HepG2 (cell line): ENCODE data around the gene GATAD2B. TPM values are rescaled to one million over a fixed set of nuclear protein-coding genes. Genes with fewer than 3 reads are reported as not detected.

Source experiments
- ATAC-seq: fragments of 200-7000 bp; cut with Tn5 transposase; 3 replicates; pipeline ENCODE4 v1.9.1; 2020; ENCODE audit warnings: mild to moderate bottlenecking, moderate library complexity
- BruUV-seq: library from RNA; stranded (reverse); fragments of 400-500 nt; replicated peaks from 2 replicates; lab custom pipeline; 2021; lab: Mats Ljungman, UMichigan
- CTCF ChIA-PET: fragments of 300-600 bp; formaldehyde crosslinking; extraction: SDS; loops from one replicate; lab custom pipeline; 2021; ENCODE audit warnings: low total read pairs, inconsistent platforms, low intra/inter-chr PET ratio; lab: Yijun Ruan, JAX
- POLR2A ChIA-PET: fragments of 350-600 bp; sonication (Branson Sonifier 250); formaldehyde crosslinking; loops from one replicate; lab custom pipeline; 2020; ENCODE audit warnings: antibody characterized with exemption, inconsistent platforms; lab: Yijun Ruan, JAX
- DNase-seq: peaks from one replicate; pipeline ENCODE4 v3.0.0-alpha.2; 2015; ENCODE audit warnings: low spot score
- FAIRE-seq: peaks from 3 replicates; lab custom pipeline; 2011; peaks lifted over from hg19 to GRCh38; lab: Jason Lieb, UNC
- H2AFZ ChIP-seq: one replicate; pipeline ENCODE4 v1.6.1; 2011; ENCODE audit warnings: low read length, inconsistent platforms
- H3K27ac ChIP-seq: fragments of 300-600 bp; 3 replicates; pipeline ENCODE4 v1.8.0; 2011; ENCODE audit warnings: mixed run types, mild to moderate bottlenecking, mixed read lengths, low read length, inconsistent platforms; ENCODE audit not compliant: insufficient read depth; ENCODE audit errors: extremely low read length
- H3K27me3 ChIP-seq, 2 experiments: fragments of 200-600 bp in 1 of 2; 2 replicates in 1 of 2; 3 replicates in 1 of 2; pipeline versions ENCODE4 v1.6.0 to v1.8.0; 2011; ENCODE audit warnings: low read length in 2 of 2, mild to moderate bottlenecking in 2 of 2, moderate library complexity in 2 of 2, inconsistent platforms in 1 of 2; ENCODE audit not compliant: insufficient read depth in 2 of 2, control insufficient read depth in 1 of 2
- H3K36me3 ChIP-seq, 2 experiments: fragments of 200-600 bp in 1 of 2; replicated peaks in 1 of 2; 2 replicates in 1 of 2; 3 replicates in 1 of 2; pipeline versions ENCODE4 v1.5.1 to v1.8.0; 2011; ENCODE audit warnings: low read length in 2 of 2, inconsistent platforms in 1 of 2; ENCODE audit not compliant: insufficient read depth in 2 of 2, control insufficient read depth in 1 of 2
- H3K4me1 ChIP-seq: 2 replicates; pipeline ENCODE4 v1.5.1; 2012; ENCODE audit warnings: low read length, inconsistent platforms; ENCODE audit not compliant: insufficient read depth
- H3K4me2 ChIP-seq: 2 replicates; pipeline ENCODE4 v1.6.0; 2011; ENCODE audit warnings: low read depth, low read length, inconsistent platforms
- H3K4me3 ChIP-seq, 3 experiments: fragments of 200-600 bp in 1 of 3; sonication (generic), shearing (Covaris generic) in 1 of 3; replicated peaks in 1 of 3; 2 replicates each; pipeline ENCODE4 v1.5.1; 2011 to 2016; ENCODE audit warnings: low read length in 3 of 3, inconsistent platforms in 2 of 3, low read depth in 2 of 3, mild to moderate bottlenecking in 2 of 3, control low read depth in 1 of 3, mixed read lengths in 1 of 3; ENCODE audit not compliant: insufficient read depth in 1 of 3
- H3K79me2 ChIP-seq: one replicate; pipeline ENCODE4 v1.6.1; 2011; ENCODE audit warnings: low read length, inconsistent platforms; ENCODE audit not compliant: insufficient read depth
- H3K9ac ChIP-seq: 2 replicates; pipeline ENCODE4 v1.6.0; 2011; ENCODE audit warnings: mild to moderate bottlenecking, low read depth, low read length, inconsistent platforms; ENCODE audit not compliant: insufficient read depth
- H3K9me3 ChIP-seq: 2 replicates; pipeline ENCODE4 v1.5.1; 2012; ENCODE audit warnings: mild to moderate bottlenecking, low read length
- H4K20me1 ChIP-seq: 2 replicates; pipeline ENCODE4 v1.6.0; 2011; ENCODE audit warnings: inconsistent platforms, mild to moderate bottlenecking, low read length, moderate library complexity; ENCODE audit not compliant: insufficient read depth
- JUNB ChIP-seq: sonication (generic); formaldehyde crosslinking; IDR thresholded peaks from 2 replicates; pipeline ENCODE4 v1.8.0; 2022; ENCODE audit warnings: missing genetic modification reagents, mild to moderate bottlenecking, borderline replicate concordance
- LBX2 ChIP-seq: sonication (generic); formaldehyde crosslinking; IDR thresholded peaks from 2 replicates; pipeline ENCODE4 v1.5.0; 2020; ENCODE audit warnings: missing genetic modification reagents, mild to moderate bottlenecking, borderline replicate concordance
- TFDP2 ChIP-seq: sonication (generic); formaldehyde crosslinking; IDR thresholded peaks from 2 replicates; pipeline ENCODE4 v1.4.0; 2020; ENCODE audit warnings: missing genetic modification reagents
- ZNF333 ChIP-seq: sonication (generic); formaldehyde crosslinking; IDR thresholded peaks from 2 replicates; pipeline ENCODE4 v1.4.0; 2020; ENCODE audit warnings: mild to moderate bottlenecking, missing genetic modification reagents, borderline replicate concordance
- WGBS: methylation state at CpG from one replicate; pipeline ENCODE4 v1.1.6; 2017; ENCODE audit warnings: low lambda C conversion rate; 5-methylcytosine and 5-hydroxymethylcytosine counted together
- in situ Hi-C: cut with HindIII; loops from 2 replicates; pipeline ENCODE4 v1.10.0; 2017; ENCODE audit warnings: low pct_unique_long_range_greater_than_20kb; ENCODE audit not compliant: extremely low pct_ligation_motif_present
- intact Hi-C: fragments of 100-400 bp; cut with micrococcal nuclease; formaldehyde crosslinking; loops from one replicate; pipeline ENCODE4 v1.10.0; 2022; ENCODE audit not compliant: unreplicated experiment
- polyA plus RNA-seq, 8 experiments: library from polyadenylated mRNA; depleted of rRNA in 3 of 8; stranded (reverse) in 7 of 8; unstranded in 1 of 8; fragments of >200 nt; fragmentation: Illumina TruSeq in 4 of 8; extraction: Trizol in 4 of 8; gene quantifications; 2 replicates each; pipeline versions ENCODE4 v1.2.1 to v1.2.3, GENCODE V29; 2011 to 2016; ENCODE audit warnings: low read depth in 4 of 8, missing spikeins in 1 of 8, mixed read lengths in 1 of 8; ENCODE audit not compliant: insufficient read depth in 1 of 8
- total RNA-seq, 5 experiments: library from RNA; depleted of rRNA; stranded (reverse); fragments of >200 nt; fragmentation: Illumina TruSeq; extraction: Trizol; gene quantifications; 2 replicates each; pipeline ENCODE4 v1.2.3, GENCODE V29; 2016; ENCODE audit warnings: low read depth in 1 of 5

Gene GATAD2B
- total and polyA plus RNA-seq, 2 of the 13 experiments (the other 11 are each of a cell fraction or from before 2014, with no cell fraction given): 3.2 to 5.2 TPM

GRCh38 chr1:153816283-153816889 is 106.4 kb downstream of the GATAD2B start:
- POLR2A ChIA-PET: interaction anchor here (0.5 to 0.7 kb wide), 2 partner anchors 33 to 172 kb away, joined by 3 to 4 read pairs; no protein-coding TSS in a partner anchor
- H3K27me3 ChIP-seq: no peaks in the 10 kb centered on the region
- ATAC-seq: no peak
- no peaks in the 10 kb centered on the region for H3K79me2 ChIP-seq
- no peaks in the 10 kb centered on the region for H3K4me1 ChIP-seq
- no peak overlapping the region for H2AFZ ChIP-seq
- no peak for TF ChIP-seq TFDP2 (CRISPR knock-in tag)
- TF ChIP-seq LBX2 (CRISPR knock-in tag): no peak
- no peak for TF ChIP-seq ZNF333
- TF ChIP-seq JUNB (CRISPR knock-in tag): no peak
- H4K20me1 ChIP-seq: no peaks in the 10 kb centered on the region
- no peak overlapping the region for H3K4me3 ChIP-seq
- CTCF ChIA-PET: no interaction called here
- intact Hi-C loops: no loop called here
- H3K4me2 ChIP-seq: no peak overlapping the region
- BruUV-seq: no TSS peak
- H3K27ac ChIP-seq: no peak overlapping the region
- H3K36me3 ChIP-seq: peaks cover 16 to 59% of the 10 kb centered on the region in 2 experiments
- no peak for FAIRE-seq
- in situ Hi-C loops: no loop called here
- WGBS: 96% methylated on average over 13 of the region's 13 CpGs
- no peak for DNase-seq
- no peaks in the 10 kb centered on the region for H3K9me3 ChIP-seq
- no peak overlapping the region for H3K9ac ChIP-seq
